GM21526 (cell line): Measurements from ENCODE around the gene CACNG7.
"Not testable (repeated sequence)": the region's sequence is repeated elsewhere in the genome, so short reads cannot be mapped to it uniquely, and the experiment has no call there.

Source experiments
- ATAC-seq: cut with Tn5 transposase; IDR thresholded peaks from one replicate; pipeline ENCODE4 v1.9.1; 2021; ENCODE audit warnings: moderate library complexity; ENCODE audit not compliant: unreplicated experiment, low FRiP score

CACNG7 gene, protein sequence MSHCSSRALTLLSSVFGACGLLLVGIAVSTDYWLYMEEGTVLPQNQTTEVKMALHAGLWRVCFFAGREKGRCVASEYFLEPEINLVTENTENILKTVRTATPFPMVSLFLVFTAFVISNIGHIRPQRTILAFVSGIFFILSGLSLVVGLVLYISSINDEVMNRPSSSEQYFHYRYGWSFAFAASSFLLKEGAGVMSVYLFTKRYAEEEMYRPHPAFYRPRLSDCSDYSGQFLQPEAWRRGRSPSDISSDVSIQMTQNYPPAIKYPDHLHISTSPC

DNA sequence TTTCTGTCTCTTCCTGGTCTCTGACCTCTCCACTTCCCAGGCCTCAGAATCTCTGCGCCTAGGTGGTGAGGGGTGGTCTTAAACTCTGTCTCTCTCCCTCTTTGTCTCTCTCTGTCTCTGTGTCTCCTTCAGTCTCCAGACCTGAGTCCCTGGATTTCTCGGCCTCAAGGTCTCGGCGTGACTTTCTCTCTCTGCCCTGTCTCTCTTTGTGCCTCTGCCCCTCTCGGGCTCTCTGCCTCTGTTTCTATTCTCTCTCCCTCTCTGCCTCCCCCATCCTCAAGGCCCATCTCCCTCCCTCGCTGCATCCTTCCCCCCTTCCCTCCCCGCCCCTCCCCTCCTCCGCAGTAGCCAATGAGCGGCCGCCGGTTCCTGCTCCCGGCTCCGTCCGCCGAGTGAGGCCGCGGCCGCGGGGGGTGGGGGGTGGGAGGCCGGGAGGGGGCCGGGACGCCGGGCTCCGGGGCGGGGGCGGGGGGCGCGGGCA lies at the start of gene CACNG7:
Gene CACNG7 (plus strand): TSS at position 344 of the 481 bp plus-strand sequence. CDS start 3,554 bp downstream, outside the sequence.
- ATAC-seq = no peak

GRCh38 chr19:53864308-53864836 lies 44.7 kb upstream of the CACNG7 start:
- no peak for ATAC-seq

GRCh38 chr19:53865523-53865917 lies 43.6 kb upstream of the CACNG7 start:
- ATAC-seq = no peak

GRCh38 chr19:53865918-53866864 lies 42.9 kb upstream of the CACNG7 start:
- no peak for ATAC-seq

GRCh38 chr19:53866865-53867224 lies 42.2 kb upstream of the CACNG7 start:
- ATAC-seq = no peak

DNA sequence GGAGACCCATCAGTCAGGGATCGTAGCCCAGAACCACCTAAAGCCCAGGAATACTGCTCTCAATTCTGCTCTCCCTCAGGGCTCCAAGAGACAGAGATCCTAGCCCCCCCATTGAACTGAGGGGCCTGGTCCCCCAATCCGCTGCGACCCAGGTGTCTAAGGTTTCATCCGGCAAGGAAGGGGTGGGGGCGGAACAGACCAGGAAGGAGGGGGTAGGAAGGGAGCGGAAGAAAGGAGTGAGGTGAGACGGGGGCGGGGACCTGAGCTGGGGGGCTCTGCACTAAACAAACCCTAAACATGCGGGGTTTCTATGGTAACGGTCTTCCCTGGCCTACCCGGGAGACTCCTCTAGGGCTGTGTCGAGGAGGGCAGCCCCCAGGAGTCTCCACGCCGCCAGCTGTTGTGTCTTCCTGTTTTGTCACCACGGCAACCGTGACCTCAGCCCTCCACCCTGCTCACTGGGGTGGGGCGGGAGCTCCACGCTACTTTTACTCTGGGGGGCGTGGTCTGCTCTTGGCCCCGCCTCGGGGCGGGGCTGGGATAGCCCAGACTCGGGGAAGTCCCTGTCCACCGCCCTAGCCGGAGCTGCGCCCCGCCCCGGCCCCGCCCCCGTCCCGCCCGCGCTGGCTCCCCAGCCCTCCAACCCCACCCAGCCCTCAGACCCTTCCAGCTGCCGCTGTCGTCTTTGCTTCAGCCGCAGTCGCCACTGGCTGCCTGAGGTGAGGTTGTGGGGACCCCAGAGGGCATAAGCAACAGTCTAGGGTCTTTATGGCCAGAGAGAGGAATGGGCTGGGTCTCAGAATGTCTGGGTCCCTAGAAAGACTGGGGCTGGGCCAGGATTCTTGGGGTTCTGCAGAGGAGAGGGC lies 41.6 kb upstream of the CACNG7 start, which contains the start of gene MYADM:
Gene MYADM (plus strand): TSS at position 659 of the 866 bp plus-strand sequence. CDS start 5,647 bp downstream, outside the sequence.
- peak; percentile 52 for ATAC-seq

DNA sequence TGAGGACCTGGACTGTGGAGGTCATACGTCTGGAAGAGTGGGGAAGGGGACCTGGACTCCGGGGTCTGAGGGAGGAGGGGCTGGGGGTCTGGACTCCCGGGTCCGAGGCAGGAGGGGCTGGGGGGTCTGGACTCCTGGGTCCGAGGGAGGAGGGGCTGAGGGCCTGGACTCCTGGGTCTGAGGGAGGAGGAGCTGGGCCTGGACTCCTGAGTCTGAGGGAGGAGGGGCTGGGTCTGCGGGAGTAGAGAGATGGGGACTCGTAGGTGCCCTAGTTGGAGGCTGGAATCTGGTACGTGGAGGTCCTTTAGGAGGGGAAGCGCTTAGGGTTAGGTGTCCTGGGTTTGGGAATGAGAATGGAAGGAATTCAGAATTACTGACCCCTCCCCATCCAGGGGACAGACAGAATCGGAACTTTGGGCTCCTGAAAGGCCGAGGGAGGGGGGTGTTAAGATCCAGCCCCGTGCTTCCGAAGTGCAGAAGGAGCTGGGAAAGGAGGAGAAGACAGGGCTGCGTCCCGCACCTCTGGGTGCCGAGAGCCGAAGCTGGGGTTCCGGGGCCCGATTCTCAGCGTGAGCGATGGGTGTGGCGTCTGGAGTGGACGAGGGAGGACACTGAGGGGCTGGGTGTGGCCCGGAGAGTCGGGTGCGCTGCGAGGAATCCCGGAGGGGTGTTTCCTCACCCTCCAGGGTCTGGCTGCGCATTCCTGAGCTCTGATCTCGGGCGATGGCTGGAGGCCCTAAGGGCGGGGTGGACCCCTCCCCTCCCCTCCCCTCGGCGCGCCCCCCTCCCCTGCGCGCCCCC lies 40.8 kb upstream of the CACNG7 start:
- ATAC-seq = no peak

DNA sequence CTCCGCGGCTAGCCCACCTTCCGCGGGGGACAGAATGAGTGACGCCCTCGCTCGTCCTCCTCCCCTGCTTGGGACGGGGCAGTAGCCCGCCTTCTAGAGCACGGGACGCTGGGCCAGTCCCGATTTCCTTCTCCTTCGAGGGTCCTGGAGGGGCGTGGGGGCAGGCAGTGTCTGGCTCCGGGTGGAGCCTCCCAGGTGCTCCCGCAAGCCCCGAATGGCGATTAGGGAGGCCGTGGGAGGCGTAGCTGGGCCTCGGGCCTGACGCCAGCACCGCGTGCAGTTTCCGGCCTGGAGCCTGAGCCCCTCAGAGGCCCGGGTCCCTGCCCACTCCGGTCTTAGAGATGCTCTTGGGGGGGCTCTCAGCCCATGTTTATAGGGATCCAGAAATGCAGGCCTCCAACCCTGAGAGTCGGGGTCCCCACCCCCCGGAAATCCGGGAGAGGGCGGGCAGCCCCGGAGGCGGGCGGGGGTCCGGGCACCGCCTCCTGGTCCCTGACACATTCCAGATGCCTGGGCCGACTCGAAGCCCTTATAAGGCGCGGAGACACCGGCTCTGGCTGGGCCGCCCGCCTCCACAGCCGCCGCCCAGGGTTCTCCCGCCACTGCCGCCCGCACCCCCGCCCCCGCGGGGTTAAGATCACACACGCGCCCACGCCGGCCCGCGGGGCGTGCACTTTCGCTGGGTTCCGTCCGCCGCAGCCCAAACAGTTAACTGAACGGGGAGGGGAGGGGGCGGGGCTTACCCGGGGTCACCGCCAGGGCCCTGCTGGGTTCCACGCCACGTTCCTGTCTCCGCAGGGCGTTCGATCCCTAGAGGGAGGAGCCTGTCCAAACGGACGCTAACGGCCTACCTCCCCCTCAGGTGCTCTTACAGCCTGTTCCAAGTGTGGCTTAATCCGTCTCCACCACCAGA lies 39.9 kb upstream of the CACNG7 start:
- no peak for ATAC-seq

- not testable (repeated sequence) for ATAC-seq
These were observed 39.1 kb upstream of the CACNG7 start for GRCh38 chr19:53869805-53870484.

DNA sequence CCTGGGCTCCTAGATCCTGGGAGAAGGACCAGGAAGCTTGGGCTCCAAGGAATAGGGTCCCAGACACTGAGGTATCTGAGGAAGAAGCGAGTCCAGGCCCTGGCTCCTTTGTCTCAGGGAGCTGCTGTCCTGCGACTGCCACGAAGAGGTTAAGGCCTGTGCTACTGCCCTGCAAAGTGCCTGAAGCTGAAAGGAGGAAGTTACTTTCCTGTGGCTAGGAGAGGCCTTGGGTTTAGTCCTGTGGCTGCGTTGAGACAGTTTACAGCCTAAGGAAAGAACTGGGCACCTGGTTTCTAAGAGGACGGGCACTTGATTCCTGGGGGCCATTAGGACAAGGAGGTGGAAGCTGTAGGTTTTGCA lies 38.6 kb upstream of the CACNG7 start:
- no peak for ATAC-seq

DNA sequence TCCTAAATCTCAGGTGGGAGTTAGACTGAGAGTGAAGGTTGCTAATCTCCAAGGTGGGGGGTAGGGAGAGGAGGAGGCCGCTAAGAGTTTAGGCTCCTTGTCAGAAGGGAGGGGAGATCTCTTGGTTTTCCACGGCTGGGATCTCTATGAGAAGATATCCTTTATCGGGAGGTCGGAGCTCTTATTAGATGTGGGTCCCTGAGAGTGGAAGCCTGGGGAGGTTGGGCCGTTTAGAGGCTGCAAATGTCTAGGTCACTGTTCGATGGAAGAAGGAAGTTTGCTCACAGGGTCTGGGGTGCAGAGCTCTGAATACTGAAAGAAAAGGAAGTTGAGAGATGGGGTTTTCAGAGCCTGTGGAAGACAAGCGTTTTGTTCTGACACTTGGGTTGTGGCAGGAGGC lies 37.6 kb upstream of the CACNG7 start:
- ATAC-seq = no peak

DNA sequence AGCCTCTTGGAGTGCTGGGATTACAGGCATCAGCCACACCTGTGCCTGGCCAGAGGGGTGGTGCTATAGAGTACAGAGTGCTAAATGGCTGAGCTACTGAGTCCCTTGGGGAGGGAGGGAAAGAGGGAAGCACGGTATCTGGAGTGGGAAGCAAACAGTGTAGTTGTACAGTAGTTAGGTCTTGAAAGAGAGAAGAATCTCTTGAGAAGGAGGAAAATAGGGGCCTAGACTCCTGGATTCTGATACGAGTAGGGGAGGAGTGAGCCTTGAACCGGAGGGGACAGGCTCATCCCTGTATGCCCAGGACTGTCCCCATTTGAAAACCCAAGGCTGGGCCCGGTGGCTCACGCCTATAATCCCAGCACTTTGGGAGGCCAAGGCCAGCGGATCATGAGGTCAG lies 36.3 kb upstream of the CACNG7 start:
- no peak for ATAC-seq

DNA sequence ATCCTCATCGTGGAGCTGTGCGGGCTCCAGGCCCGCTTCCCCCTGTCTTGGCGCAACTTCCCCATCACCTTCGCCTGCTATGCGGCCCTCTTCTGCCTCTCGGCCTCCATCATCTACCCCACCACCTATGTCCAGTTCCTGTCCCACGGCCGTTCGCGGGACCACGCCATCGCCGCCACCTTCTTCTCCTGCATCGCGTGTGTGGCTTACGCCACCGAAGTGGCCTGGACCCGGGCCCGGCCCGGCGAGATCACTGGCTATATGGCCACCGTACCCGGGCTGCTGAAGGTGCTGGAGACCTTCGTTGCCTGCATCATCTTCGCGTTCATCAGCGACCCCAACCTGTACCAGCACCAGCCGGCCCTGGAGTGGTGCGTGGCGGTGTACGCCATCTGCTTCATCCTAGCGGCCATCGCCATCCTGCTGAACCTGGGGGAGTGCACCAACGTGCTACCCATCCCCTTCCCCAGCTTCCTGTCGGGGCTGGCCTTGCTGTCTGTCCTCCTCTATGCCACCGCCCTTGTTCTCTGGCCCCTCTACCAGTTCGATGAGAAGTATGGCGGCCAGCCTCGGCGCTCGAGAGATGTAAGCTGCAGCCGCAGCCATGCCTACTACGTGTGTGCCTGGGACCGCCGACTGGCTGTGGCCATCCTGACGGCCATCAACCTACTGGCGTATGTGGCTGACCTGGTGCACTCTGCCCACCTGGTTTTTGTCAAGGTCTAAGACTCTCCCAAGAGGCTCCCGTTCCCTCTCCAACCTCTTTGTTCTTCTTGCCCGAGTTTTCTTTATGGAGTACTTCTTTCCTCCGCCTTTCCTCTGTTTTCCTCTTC lies 35.1 kb upstream of the CACNG7 start:
- no peak for ATAC-seq

GRCh38 chr19:53874606-53874990 lies 34.5 kb upstream of the CACNG7 start:
- no peak for ATAC-seq

GRCh38 chr19:53875602-53876325 lies 33.3 kb upstream of the CACNG7 start:
- no peak for ATAC-seq

DNA sequence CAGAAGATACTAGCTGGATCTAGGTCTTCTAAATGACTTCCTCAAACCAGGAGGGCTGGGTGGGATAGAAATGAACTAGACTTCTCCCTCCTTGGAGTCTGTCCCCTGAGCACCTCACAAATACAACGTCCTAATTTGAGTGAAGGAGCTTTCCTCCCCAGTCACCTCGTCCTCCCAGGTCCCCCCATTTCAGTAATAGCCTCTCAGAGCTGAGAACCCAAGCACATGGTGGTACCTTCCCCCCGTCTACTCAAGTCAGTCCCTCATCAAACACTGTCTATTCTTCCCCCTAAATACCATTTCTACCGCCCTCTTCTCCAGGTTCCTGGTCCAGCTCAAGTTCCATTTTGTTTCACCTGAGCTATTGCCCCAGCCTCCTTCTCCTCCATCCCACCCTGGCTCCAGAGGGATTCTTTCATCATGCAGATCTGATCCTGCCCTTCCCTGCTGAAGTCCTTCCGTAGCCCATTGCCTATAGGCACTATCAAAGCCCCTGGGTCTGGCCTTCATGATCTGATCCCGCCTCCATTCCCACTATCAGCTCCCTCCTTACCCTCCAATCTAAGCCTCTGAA lies 32.3 kb upstream of the CACNG7 start:
- ATAC-seq = no peak
